ENCODE results near the gene FMNL2. TPM values are rescaled to one million over a fixed set of nuclear protein-coding genes. Genes with fewer than 3 reads are reported as not detected.

The FMNL2 gene
- polyA plus RNA-seq, 1 donor from 2014 or later = 86.5 TPM

GRCh38 chr2:152686321-152686720 is 351.3 kb downstream of the FMNL2 start:
- peaks cover 21% of the 10 kb centered on the region for H3K79me2 ChIP-seq (replicated peaks; ENCODE audit: insufficient read depth, low read length)
- H3K36me3 ChIP-seq (ENCODE audit: insufficient read depth, low read length) = no peaks in the 10 kb centered on the region
- H3K9me3 ChIP-seq (ENCODE audit: low read length) = no peaks in the 10 kb centered on the region
- H3K4me2 ChIP-seq (ENCODE audit: low read length) = no peak overlapping the region
- no peaks in the 10 kb centered on the region for H3K9me2 ChIP-seq (ENCODE audit: insufficient read depth, low read length)
- H4K20me1 ChIP-seq (ENCODE audit: insufficient read depth) = no peaks in the 10 kb centered on the region
- no peak overlapping the region for H3K27ac ChIP-seq (ENCODE audit: low read length)
- TF ChIP-seq MXI1 (conservative IDR thresholded peaks at IDR 0.05; ENCODE audit: poor library complexity, severe bottlenecking) (no peak), SMC3 (conservative IDR thresholded peaks at IDR 0.05; ENCODE audit: poor library complexity) (no peak), REST (IDR thresholded peaks at IDR 0.05; ENCODE audit: borderline replicate concordance) (no peak), TAF1 (IDR thresholded peaks at IDR 0.05; ENCODE audit: low read depth) (no peak), POLR2AphosphoS5 (IDR thresholded peaks at IDR 0.05) (no peak), EZH2 (IDR thresholded peaks at IDR 0.05; ENCODE audit: borderline replicate concordance, insufficient read depth, low read length, poor library complexity, severe bottlenecking) (no peak), EP300 (conservative IDR thresholded peaks at IDR 0.05; ENCODE audit: poor library complexity, severe bottlenecking) (no peak)
- TF ChIP-seq, protein P1, sequence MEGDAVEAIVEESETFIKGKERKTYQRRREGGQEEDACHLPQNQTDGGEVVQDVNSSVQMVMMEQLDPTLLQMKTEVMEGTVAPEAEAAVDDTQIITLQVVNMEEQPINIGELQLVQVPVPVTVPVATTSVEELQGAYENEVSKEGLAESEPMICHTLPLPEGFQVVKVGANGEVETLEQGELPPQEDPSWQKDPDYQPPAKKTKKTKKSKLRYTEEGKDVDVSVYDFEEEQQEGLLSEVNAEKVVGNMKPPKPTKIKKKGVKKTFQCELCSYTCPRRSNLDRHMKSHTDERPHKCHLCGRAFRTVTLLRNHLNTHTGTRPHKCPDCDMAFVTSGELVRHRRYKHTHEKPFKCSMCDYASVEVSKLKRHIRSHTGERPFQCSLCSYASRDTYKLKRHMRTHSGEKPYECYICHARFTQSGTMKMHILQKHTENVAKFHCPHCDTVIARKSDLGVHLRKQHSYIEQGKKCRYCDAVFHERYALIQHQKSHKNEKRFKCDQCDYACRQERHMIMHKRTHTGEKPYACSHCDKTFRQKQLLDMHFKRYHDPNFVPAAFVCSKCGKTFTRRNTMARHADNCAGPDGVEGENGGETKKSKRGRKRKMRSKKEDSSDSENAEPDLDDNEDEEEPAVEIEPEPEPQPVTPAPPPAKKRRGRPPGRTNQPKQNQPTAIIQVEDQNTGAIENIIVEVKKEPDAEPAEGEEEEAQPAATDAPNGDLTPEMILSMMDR (IDR thresholded peaks at IDR 0.05; ENCODE audit: poor library complexity, severe bottlenecking) = no peak
- H2AFZ ChIP-seq (ENCODE audit: low read depth, low read length) = no peak overlapping the region
- H3K27me3 ChIP-seq (ENCODE audit: insufficient read depth, low read depth, low read length) = no peaks in the 10 kb centered on the region
- H3K9ac ChIP-seq (ENCODE audit: low read length) = no peak overlapping the region
- H3F3A ChIP-seq (ENCODE audit: insufficient read depth, low read length, poor library complexity, severe bottlenecking) = no peaks in the 10 kb centered on the region
- H3K4me3 ChIP-seq (ENCODE audit: low read length) = no peak overlapping the region

DNA sequence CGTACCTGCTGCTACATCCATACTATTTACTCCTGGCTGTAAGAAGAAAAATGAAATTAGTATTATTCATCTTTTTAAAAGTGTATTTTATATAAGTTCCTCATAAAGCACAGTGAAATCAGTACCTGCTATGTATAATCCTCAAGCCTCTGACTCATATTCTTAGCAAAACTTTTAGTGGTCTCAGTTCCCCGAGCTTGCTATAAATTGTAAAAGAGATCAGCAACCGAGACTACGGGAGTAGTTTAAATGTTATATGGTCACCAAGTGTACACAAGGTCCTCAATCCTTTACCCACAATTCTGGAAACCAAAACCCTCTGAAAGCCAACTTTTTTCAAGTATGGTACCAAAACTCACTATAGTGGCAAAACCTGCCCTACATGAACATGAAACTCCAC is 358.1 kb downstream of the FMNL2 start:
- Histone ChIP-seq H3K9ac (ENCODE audit: low read length) (no peak overlapping the region), H3F3A (ENCODE audit: insufficient read depth, low read length, poor library complexity, severe bottlenecking) (no peaks in the 10 kb centered on the region), H3K4me2 (ENCODE audit: low read length) (no peak overlapping the region), H3K27ac (ENCODE audit: low read length) (no peak overlapping the region), H3K9me3 (ENCODE audit: low read length) (no peaks in the 10 kb centered on the region), H3K9me2 (ENCODE audit: insufficient read depth, low read length) (no peaks in the 10 kb centered on the region), H3K79me2 (replicated peaks; ENCODE audit: insufficient read depth, low read length) (peaks cover 40% of the 10 kb centered on the region), H4K20me1 (ENCODE audit: insufficient read depth) (no peaks in the 10 kb centered on the region), H3K4me3 (ENCODE audit: low read length) (no peak overlapping the region), H3K27me3 (ENCODE audit: insufficient read depth, low read depth, low read length) (no peaks in the 10 kb centered on the region), H3K36me3 (ENCODE audit: insufficient read depth, low read length) (no peaks in the 10 kb centered on the region), H2AFZ (ENCODE audit: low read depth, low read length) (no peak overlapping the region)
- TF ChIP-seq SMC3 (conservative IDR thresholded peaks at IDR 0.05; ENCODE audit: poor library complexity) = no peak
- no peak for TF ChIP-seq TAF1 (IDR thresholded peaks at IDR 0.05; ENCODE audit: low read depth)
- TF ChIP-seq MXI1 (conservative IDR thresholded peaks at IDR 0.05; ENCODE audit: poor library complexity, severe bottlenecking) = no peak
- TF ChIP-seq REST (IDR thresholded peaks at IDR 0.05; ENCODE audit: borderline replicate concordance) = no peak
- no peak for TF ChIP-seq EP300 (conservative IDR thresholded peaks at IDR 0.05; ENCODE audit: poor library complexity, severe bottlenecking)
- TF ChIP-seq, protein P1 (IDR thresholded peaks at IDR 0.05; ENCODE audit: poor library complexity, severe bottlenecking) = no peak
